WERI-Rb-1 (cell line): ENCODE results near the gene RORC.

Source experiments
- DNase-seq: peaks from one replicate; pipeline ENCODE4 v3.0.0-alpha.2; 2020
- H3K27ac ChIP-seq: fragments of 250-450 bp; sonication (Bioruptor Pico); 2 replicates; pipeline ENCODE4 v1.5.1; 2020; ENCODE audit warnings: mild to moderate bottlenecking, moderate library complexity
- H3K27me3 ChIP-seq: fragments of 250-450 bp; sonication (Bioruptor Pico); 2 replicates; pipeline ENCODE4 v1.5.1; 2021; ENCODE audit warnings: mild to moderate bottlenecking, low read depth, moderate library complexity; ENCODE audit not compliant: insufficient read depth, severe bottlenecking
- H3K36me3 ChIP-seq: fragments of 250-450 bp; sonication (Bioruptor Pico); 2 replicates; pipeline ENCODE4 v1.5.1; 2020; ENCODE audit warnings: mild to moderate bottlenecking, moderate library complexity
- H3K4me3 ChIP-seq: 2 replicates; pipeline ENCODE4 v1.5.1; 2011; ENCODE audit warnings: low read depth, mild to moderate bottlenecking, control low read depth, low read length
- H3K9me3 ChIP-seq: fragments of 250-450 bp; sonication (Bioruptor Pico); 2 replicates; pipeline ENCODE4 v1.5.1; 2021; ENCODE audit warnings: mild to moderate bottlenecking, moderate library complexity; ENCODE audit not compliant: severe bottlenecking
- TF ChIP-seq, protein P1 (sequence below): IDR thresholded peaks from 2 replicates; pipeline ENCODE4 v1.5.1; 2011; ENCODE audit warnings: low read depth, mild to moderate bottlenecking, control low read depth, inconsistent platforms, low read length

Gene RORC

DNA sequence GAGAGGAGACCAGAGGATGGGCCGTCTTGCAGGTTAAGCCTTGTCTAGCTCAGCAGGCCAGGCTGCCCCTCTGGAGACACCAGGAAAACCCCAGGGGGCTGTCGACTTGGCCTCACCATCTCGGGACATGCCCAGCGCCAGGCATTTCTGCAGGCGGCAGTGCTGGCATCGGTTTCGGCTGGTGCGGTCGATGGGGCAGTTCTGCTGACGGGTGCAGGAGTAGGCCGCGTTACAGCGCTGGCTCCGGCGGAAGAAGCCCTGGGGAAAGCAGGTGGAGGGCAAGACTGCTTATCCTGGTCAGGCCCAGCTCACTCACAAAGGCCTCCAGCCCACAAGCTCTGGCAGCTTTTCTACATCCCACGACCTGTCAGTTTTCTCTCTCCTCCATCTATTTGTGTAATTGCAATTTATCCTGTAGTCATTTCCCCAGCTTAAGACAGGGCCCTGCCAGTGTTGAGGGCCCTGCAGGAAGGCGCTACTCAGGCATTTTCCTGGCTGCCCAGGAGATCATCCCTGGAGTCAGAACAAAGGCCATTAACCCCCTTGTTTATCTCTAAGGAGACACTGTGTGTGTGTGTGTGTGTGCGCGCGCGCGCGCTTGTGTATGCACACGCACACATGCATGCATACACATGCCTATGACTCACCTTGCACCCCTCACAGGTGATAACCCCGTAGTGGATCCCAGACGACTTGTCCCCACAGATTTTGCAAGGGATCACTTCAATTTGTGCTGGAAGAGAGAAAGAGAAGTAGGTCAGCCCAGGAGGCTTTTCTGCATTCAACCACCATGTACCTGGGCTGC lies 14.9 kb downstream of the RORC start:
- H3K4me3 ChIP-seq, result no peak overlapping the region
- no peak for DNase-seq
- no peak overlapping the region for H3K27ac ChIP-seq
- no peaks in the 10 kb centered on the region for H3K36me3 ChIP-seq
- TF ChIP-seq, protein P1, sequence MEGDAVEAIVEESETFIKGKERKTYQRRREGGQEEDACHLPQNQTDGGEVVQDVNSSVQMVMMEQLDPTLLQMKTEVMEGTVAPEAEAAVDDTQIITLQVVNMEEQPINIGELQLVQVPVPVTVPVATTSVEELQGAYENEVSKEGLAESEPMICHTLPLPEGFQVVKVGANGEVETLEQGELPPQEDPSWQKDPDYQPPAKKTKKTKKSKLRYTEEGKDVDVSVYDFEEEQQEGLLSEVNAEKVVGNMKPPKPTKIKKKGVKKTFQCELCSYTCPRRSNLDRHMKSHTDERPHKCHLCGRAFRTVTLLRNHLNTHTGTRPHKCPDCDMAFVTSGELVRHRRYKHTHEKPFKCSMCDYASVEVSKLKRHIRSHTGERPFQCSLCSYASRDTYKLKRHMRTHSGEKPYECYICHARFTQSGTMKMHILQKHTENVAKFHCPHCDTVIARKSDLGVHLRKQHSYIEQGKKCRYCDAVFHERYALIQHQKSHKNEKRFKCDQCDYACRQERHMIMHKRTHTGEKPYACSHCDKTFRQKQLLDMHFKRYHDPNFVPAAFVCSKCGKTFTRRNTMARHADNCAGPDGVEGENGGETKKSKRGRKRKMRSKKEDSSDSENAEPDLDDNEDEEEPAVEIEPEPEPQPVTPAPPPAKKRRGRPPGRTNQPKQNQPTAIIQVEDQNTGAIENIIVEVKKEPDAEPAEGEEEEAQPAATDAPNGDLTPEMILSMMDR, result no peak
- H3K27me3 ChIP-seq, result no peaks in the 10 kb centered on the region
- no peaks in the 10 kb centered on the region for H3K9me3 ChIP-seq

DNA sequence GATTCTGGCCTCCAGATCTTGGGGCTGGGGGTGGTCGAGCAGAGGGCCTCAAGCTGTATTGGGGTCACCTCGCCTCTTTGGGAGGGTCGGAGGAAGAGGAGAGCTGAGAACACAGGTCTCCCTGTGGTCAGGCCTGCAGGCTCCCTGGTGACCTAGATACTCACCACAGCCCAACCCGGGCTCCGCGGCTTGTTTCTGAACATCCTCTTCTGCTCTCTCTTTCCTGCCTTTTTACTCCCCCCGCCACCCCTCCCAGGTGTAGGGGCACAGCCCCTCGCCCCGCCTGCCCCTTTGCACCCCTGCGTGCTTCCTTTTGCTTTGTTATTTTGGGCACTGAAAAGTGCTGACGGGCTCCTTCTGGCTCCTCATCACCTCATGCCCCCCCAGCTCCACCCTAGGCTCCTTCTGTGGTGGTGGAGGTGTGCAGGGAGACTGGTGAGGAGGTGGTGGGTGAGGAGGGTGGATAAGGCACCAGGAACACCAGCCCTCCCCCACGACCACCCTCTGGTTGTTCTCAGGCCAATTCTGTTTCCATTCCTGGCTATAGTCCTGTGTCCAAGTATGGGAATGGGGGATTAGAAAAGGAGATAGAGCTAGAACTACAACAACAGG lies 15.8 kb downstream of the RORC start:
- no peak for DNase-seq
- no peak overlapping the region for H3K27ac ChIP-seq
- no peaks in the 10 kb centered on the region for H3K27me3 ChIP-seq
- no peak overlapping the region for H3K4me3 ChIP-seq
- no peaks in the 10 kb centered on the region for H3K36me3 ChIP-seq
- no peaks in the 10 kb centered on the region for H3K9me3 ChIP-seq
- TF ChIP-seq, protein P1, result no peak

- Histone ChIP-seq H3K27me3 (no peaks in the 10 kb centered on the region), H3K9me3 (no peaks in the 10 kb centered on the region), H3K27ac (no peak overlapping the region), H3K36me3 (no peaks in the 10 kb centered on the region), H3K4me3 (no peak overlapping the region)
- DNase-seq, result no peak
- TF ChIP-seq, protein P1, result no peak
Measured at GRCh38 chr1:151814971-151815545, 16.5 kb downstream of the RORC start.

- H3K9me3 ChIP-seq, result no peaks in the 10 kb centered on the region
- TF ChIP-seq, protein P1, result no peak
- no peaks in the 10 kb centered on the region for H3K27me3 ChIP-seq
- DNase-seq, result no peak
- H3K4me3 ChIP-seq, result no peak overlapping the region
- no peaks in the 10 kb centered on the region for H3K36me3 ChIP-seq
- no peak overlapping the region for H3K27ac ChIP-seq
Measured at GRCh38 chr1:151814426-151814825, 17.2 kb downstream of the RORC start.

DNA sequence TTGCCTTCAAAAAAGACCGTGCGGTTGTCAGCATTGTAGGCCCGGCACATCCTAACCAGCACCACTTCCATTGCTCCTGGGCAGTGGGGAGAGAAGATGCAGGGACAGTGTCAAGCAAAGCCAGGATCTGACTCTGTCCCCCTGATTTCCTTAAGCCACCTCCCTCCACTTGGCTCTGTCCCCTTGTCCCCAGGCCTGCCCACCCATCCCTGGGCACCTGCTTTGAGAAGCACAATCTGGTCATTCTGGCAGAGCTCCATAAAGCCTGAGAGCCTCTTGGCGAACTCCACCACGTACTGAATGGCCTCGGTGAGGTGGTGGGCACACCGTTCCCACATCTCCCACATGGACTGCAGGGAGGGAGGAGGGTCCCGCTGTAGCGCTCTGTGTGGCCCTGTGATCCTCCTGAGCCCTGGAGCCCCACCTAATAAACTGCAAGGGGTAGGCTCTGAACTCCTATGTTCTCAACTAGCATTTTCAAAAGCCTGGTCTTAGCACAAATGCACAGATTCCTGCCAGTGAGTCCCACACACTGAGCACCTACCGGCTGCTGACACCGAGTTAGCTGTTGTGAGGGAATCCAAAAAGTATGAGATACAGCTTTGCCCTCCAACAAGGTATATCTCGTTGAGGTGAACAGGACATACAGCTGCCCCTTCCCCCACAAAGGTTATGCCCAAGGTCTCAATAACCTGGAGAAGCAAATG lies 18.2 kb downstream of the RORC start:
- peaks cover 4% of the 10 kb centered on the region for H3K9me3 ChIP-seq
- H3K27ac ChIP-seq, result no peak overlapping the region
- no peak overlapping the region for H3K4me3 ChIP-seq
- TF ChIP-seq, protein P1, result no peak
- no peak for DNase-seq
- no peaks in the 10 kb centered on the region for H3K36me3 ChIP-seq
- H3K27me3 ChIP-seq, result no peaks in the 10 kb centered on the region
